ENCODE results near the gene KYAT1. TPM values are rescaled to one million over a fixed set of nuclear protein-coding genes. Genes with fewer than 3 reads are reported as not detected.
"Not testable (repeated sequence)": the region's sequence is repeated elsewhere in the genome, so short reads cannot be mapped to it uniquely, and the experiment has no call there.

The KYAT1 gene
- total RNA-seq, 1 experiment from 2014 or later, result 7.7 TPM

- DNase-seq (ENCODE audit: low read depth), result no peak
Observed at GRCh38 chr9:128886211-128886891, 4.6 kb upstream of the KYAT1 start.

GRCh38 chr9:128885798-128886197, 4.0 kb upstream of the KYAT1 start:
- no peak for DNase-seq (ENCODE audit: low read depth)

GRCh38 chr9:128885376-128885775, 3.6 kb upstream of the KYAT1 start:
- DNase-seq (ENCODE audit: low read depth), result no peak

- no peak for DNase-seq (ENCODE audit: low read depth)
Observed at GRCh38 chr9:128884164-128884563, 2.4 kb upstream of the KYAT1 start.

- DNase-seq (ENCODE audit: low read depth), result no peak
Observed at GRCh38 chr9:128882677-128883603, 1.2 kb upstream of the KYAT1 start.

- DNase-seq (ENCODE audit: low read depth), result no peak
Observed at GRCh38 chr9:128877852-128878251, 3.9 kb downstream of the KYAT1 start.

GRCh38 chr9:128870941-128871265, 10.8 kb downstream of the KYAT1 start:
- not testable (repeated sequence) for DNase-seq (ENCODE audit: low read depth)

GRCh38 chr9:128870128-128870940, 11.4 kb downstream of the KYAT1 start:
- DNase-seq (ENCODE audit: low read depth), result no peak

- DNase-seq (ENCODE audit: low read depth), result peak; percentile 60
Observed at GRCh38 chr9:128863647-128864046, 18.1 kb downstream of the KYAT1 start.

- DNase-seq (ENCODE audit: low read depth), result no peak
Observed at GRCh38 chr9:128862401-128862851, 19.3 kb downstream of the KYAT1 start.

GRCh38 chr9:128861501-128861900, 20.2 kb downstream of the KYAT1 start:
- DNase-seq (ENCODE audit: low read depth), result no peak

GRCh38 chr9:128860937-128861336, 20.8 kb downstream of the KYAT1 start:
- DNase-seq (ENCODE audit: low read depth), result no peak

- not testable (repeated sequence) for DNase-seq (ENCODE audit: low read depth)
Observed at GRCh38 chr9:128858476-128858875, 23.3 kb downstream of the KYAT1 start.

- DNase-seq (ENCODE audit: low read depth), result not testable (repeated sequence)
Observed at GRCh38 chr9:128854454-128854853, 27.3 kb downstream of the KYAT1 start.

GRCh38 chr9:128852646-128853045, 29.1 kb downstream of the KYAT1 start:
- DNase-seq (ENCODE audit: low read depth), result not testable (repeated sequence)

GRCh38 chr9:128851779-128852600, 29.8 kb downstream of the KYAT1 start:
- peak; percentile 56 for DNase-seq (ENCODE audit: low read depth)

GRCh38 chr9:128851024-128851423, 30.7 kb downstream of the KYAT1 start:
- not testable (repeated sequence) for DNase-seq (ENCODE audit: low read depth)

- DNase-seq (ENCODE audit: low read depth), result no peak
Observed at GRCh38 chr9:128847803-128848202, 33.9 kb downstream of the KYAT1 start.

- no peak for DNase-seq (ENCODE audit: low read depth)
Observed at GRCh38 chr9:128846680-128847030, 35.1 kb downstream of the KYAT1 start.

- no peak for DNase-seq (ENCODE audit: low read depth)
Observed at GRCh38 chr9:128845186-128845931, 36.4 kb downstream of the KYAT1 start.

Measured in HT1080 (cell line).